Neural progenitor cell (in vitro differentiated cells): Measurements from ENCODE around the gene ZNF480.
"Not testable (repeated sequence)": the region's sequence is repeated elsewhere in the genome, so short reads cannot be mapped to it uniquely, and the experiment has no call there.

ENCODE experiments used
- EZH2 ChIP-seq: fragments of 200-600 bp; sonication (generic); IDR thresholded peaks from 2 replicates; pipeline ENCODE4 v1.6.1; 2017; ENCODE audit warnings: antibody characterized with exemption, mild to moderate bottlenecking, moderate library complexity
- TF ChIP-seq, protein P1 (sequence below): fragments of 200-600 bp; sonication (generic); IDR thresholded peaks from 2 replicates; pipeline ENCODE4 v1.5.1; 2017; ENCODE audit warnings: antibody characterized with exemption, mild to moderate bottlenecking

GRCh38 chr19:52265556-52265955, 31.4 kb upstream of the ZNF480 start:
- TF ChIP-seq, protein P1, sequence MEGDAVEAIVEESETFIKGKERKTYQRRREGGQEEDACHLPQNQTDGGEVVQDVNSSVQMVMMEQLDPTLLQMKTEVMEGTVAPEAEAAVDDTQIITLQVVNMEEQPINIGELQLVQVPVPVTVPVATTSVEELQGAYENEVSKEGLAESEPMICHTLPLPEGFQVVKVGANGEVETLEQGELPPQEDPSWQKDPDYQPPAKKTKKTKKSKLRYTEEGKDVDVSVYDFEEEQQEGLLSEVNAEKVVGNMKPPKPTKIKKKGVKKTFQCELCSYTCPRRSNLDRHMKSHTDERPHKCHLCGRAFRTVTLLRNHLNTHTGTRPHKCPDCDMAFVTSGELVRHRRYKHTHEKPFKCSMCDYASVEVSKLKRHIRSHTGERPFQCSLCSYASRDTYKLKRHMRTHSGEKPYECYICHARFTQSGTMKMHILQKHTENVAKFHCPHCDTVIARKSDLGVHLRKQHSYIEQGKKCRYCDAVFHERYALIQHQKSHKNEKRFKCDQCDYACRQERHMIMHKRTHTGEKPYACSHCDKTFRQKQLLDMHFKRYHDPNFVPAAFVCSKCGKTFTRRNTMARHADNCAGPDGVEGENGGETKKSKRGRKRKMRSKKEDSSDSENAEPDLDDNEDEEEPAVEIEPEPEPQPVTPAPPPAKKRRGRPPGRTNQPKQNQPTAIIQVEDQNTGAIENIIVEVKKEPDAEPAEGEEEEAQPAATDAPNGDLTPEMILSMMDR = not testable (repeated sequence)
- not testable (repeated sequence) for TF ChIP-seq EZH2
